T47D (cell line): Measurements from ENCODE around the gene CCDC12.
"Not testable (repeated sequence)": the region's sequence is repeated elsewhere in the genome, so short reads cannot be mapped to it uniquely, and the experiment has no call there.

Experiments used
- DNase-seq, 2 experiments: peaks; one replicate each; pipeline versions ENCODE4 v3.0.0 to v3.0.0-alpha.2; 2011 to 2012; ENCODE audit warnings: low read depth in 1 of 2, low spot score in 1 of 2
- JUND ChIP-seq: IDR thresholded peaks from 2 replicates; pipeline ENCODE4 v1.6.1; 2012; ENCODE audit warnings: low read depth
- in situ Hi-C: cut with HindIII; loops from 2 replicates; pipeline ENCODE4 v1.10.0; 2016; ENCODE audit warnings: low sequenced_read_pairs, low pct_unique_long_range_greater_than_20kb

CCDC12 gene

DNA sequence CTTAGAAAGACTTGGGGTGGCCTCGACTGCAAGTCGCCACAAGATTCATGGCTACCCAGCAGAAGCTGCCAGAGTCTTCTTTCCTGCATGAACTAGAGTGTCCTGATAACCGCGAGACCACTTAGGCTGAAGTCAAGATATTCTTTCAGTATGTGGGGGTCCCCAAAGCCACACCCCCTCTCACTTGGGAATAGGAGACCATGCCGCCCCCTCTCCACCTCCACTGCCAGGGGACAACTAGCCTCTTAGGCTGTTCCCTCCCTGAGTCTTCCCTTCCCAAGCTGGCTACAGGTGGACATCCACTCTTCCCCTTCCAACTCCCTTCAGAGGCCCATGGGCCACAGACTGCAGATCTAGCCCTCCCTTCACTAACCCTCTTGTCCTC, 1.3 kb upstream of the CCDC12 start:
- in situ Hi-C loops: no loop called here
- no peak for DNase-seq
- no peak for TF ChIP-seq JUND

DNA sequence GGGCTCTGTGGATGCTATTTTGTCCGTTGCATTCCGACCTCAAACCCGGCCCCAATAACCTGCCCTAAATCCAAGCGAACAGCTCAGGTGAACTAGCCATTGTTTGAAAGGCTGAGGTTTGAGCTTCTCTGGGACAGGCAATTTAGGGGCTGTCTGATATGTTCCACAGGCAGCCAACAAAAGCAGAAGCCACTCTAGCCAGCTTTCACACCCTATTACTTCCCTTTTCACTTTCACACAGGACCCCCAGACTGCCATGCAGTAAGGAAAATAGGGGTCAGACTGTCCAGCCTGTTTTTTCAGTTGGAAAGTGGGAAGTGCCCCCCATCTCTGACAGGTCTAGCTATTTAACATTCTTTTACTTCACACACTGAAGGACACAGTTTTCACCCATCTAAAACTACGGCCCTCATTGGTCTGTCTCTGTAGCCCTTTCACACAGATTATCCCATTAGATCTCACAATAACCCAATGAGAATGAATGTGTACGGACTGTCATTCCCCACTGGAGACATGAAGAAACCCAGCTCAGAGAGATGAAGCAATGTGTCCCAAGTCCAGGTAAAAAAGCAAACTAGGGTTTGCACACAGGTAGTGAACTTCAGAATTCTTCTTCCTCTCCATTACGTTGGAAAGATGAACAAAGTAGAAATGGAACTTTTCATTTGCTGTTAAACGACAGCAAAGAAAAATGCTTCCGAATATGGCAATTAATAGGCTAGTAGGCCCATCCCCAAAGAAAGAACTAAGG, 1.9 kb downstream of the CCDC12 start:
- in situ Hi-C loops: no loop called here
- no peak for DNase-seq
- TF ChIP-seq JUND: no peak

DNA sequence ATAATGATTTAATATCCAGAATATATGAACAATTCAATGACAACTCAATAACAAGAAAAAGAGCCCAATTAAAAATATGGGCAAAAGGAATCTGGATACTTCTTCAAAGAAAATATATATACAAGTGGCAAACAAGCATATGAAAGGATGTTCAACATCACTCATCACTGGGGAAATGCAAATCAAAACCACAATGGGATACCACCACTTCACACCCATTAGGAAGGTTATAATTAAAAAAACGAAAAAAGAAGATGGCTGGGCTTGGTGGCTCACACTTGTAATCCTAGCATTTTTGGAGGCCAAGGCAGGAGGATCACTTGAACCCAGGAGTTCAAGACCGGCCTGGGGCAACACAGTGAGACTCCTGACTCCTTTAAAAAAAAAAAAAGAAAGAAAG, 4.1 kb downstream of the CCDC12 start:
- TF ChIP-seq JUND: no peak
- in situ Hi-C loops: no loop called here
- DNase-seq: no peak

DNA sequence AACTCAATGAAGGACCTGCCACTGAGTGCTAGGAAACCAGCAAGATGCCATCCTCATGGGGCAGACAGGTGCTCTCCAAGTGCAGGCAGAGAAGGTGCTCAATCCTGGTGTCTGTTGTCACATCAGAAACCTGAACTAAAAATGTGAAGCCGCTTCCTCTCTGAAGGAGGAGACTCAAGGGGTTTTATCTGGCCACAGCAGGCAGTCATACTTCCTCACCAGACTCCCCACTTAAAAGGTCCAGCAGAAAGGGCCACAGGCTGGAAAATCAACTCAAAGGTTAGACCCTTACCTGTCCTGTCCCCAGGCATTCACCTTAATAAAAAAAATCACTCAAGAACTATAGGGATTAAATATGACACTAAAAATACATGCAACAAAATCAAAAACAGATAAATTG, 4.8 kb downstream of the CCDC12 start:
- in situ Hi-C loops: no loop called here
- no peak for DNase-seq
- no peak for TF ChIP-seq JUND

DNA sequence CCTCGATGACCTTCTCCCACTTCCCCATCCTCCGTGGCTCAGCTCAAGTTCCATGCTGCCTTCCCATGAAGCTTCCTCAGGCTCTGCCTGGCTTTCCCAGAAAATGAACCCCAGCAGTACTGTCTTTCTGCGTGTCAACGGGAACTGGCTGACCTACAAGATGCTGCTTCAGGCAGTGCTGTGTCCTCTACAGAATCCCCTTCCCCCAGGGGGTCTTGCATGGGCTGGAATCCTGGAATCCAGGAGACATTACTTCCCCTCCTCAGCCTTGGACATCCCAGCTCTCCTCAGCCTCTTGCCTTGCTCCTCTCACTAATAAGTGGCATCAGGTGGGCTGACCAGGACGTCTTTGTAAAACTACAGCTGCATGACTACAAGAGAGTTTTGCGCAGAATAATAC, 5.4 kb downstream of the CCDC12 start:
- TF ChIP-seq JUND: no peak
- no peak for DNase-seq
- in situ Hi-C loops: no loop called here

DNA sequence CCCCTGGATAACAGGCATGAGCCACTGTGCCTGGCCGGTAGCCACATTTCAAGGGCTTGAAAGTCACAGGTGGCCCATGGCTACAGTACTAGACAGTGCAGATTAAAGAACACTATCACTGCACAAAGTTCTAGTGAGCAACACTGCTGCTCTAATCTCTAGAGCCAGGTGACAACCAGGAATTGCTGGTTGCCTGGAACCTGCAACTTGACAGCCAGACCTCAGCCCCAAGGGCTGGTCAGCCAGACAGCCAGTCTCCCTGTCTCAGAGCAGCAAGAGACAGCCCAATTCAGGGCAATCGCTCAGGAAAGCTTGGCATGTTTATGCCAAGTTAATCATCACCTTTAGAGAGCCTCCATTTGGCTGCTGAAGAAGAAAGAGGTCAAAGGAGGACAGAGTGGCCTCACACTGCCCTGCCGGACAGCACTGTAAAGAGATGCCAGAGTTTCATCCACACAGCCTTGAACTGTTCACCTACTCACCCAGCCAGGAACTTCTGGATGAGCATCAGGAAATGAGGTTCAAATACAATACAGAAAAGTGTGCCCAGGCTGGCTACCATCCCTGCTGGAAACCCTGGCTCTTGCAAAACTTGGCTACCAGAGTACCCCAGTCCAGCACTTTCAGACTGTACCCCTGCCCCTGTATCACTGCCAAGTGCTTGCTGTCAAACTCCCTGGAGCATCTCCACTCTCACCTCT, 6.0 kb downstream of the CCDC12 start:
- DNase-seq: no peak
- no peak for TF ChIP-seq JUND
- in situ Hi-C loops: no loop called here

DNA sequence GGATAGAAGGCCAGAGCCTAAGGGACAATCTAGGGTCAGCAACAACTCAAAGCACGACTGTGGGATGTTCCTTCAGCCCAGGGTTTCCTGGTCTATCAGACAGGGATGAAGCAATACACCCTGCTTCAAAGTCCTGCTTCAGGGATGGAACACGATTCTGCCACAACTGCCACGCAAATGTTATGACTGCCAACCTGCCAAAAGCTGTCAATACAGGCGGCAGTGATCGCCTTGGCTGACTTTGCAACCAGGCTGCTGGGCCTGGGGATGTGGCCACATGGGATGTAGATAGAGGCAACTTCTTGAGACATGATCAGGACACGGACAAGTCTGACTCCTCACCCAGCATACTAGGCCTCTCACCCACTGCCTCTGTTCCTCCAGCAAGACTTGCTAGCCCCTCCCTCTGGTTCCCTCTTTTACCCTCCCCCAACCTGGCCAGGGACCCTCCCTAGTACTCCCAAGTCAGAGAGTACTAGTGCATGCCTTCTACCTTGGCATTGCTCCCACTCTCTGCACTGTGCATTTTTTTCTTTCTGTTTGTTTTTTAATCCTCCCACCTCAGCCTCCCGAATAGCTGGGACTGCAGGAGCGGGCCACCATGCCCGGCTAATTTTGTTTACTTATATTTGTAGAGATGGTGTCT, 7.6 kb downstream of the CCDC12 start:
- no peak for DNase-seq
- in situ Hi-C loops: no loop called here
- TF ChIP-seq JUND: no peak

DNA sequence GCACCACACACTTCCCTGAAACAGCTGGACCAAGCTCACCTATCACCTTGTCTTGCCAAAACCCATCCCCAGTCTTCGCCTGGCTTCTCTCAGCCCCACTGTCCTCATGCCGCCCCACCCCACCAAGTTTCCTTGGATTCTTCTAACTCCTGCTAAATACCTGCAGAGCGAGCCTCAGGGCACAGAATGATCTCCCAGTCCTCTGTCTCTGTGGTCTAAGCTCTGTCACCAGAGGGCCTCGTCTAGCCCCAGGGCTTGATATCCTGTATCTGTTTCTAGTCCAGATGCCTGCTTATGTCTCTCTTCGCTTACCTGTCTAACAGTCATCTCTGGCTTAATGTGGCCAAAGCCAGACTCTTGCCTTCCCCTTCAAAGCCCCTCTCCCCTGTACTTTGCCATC, 9.7 kb downstream of the CCDC12 start:
- DNase-seq: no peak
- in situ Hi-C loops: no loop called here
- TF ChIP-seq JUND: no peak

DNA sequence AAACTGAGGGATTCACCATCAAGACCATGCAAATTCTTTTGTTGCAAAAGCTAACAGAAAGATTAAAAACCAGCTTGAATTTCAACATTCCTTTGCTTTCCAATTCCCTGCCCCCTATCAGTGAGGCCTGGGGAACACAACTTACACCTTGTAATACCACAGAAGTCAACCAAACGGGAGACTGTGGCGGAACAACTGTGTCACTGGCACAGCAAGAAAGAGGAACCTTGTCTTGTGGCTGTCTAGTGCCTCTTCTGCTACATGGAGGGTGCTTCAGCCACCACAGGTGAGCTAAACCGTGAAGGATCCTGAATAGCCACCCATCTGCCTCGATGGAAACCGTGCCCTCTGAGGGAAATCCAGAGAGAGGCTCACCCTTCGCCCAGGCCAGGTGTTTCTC, 11.4 kb downstream of the CCDC12 start:
- DNase-seq: no peak
- TF ChIP-seq JUND: no peak
- in situ Hi-C loops: no loop called here

DNA sequence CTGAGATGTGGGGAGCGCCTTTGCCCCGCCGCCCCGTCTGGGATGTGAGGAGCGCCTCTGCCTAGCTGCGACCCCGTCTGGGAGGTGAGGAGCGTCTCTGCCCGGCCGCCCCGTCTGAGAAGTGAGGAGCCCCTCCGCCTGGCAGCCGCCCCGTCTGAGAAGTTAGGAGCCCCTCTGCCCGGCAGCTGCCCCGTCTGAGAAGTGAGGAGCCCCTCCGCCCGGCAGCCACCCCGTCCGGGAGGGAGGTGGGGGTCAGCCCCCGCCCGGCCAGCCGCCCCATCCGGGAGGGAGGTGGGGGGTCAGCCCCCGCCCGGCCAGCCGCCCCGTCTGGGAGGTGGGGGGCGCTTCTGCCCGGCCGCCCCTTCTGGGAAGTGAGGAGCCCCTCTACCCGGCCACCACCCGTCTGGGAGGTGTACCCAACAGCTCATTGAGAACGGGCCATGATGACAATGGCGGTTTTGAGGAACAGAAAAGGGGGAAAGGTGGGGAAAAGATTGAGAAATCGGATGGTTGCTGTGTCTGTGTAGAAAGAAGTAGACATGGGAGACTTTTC, 12.4 kb downstream of the CCDC12 start:
- DNase-seq, in situ Hi-C loops: not testable (repeated sequence)

DNA sequence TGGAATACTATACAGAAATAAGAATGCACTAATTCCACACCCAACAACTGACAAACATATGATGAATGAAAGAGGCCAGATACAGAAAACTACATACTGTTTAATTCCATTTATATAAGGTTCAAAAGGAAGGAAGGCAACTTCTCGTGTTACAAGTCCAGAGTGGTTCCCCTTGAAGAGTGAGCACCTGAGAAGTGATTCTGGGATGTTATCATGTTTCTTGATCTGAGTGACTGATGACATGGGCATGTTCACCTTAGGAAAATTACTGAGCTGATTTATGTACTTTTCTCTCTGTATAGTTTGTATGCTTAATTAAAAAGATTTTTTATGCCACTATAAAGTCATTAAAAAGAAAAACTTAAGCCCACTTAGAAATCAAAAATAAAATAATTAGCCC, 13.6 kb downstream of the CCDC12 start:
- in situ Hi-C loops: no loop called here
- DNase-seq: no peak
- TF ChIP-seq JUND: no peak

DNA sequence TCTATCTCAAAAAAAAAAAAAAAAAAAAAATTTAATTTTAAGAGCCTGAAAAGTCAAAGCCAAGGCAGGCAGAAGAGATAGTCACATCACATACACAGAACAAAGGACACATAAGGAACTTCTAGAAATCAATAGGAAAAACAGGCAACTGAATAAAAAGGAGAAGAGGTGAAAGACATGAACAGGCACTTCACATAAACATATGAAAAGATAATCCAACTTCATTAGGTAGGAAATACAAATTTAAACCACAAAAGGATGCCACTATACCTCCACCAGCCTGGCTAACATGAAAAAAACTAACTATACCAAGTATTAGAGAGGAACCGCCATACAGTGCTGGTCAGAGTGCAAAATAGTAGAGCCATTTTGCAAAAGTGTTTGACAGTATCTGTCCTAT, 14.1 kb downstream of the CCDC12 start:
- no peak for DNase-seq
- no peak for TF ChIP-seq JUND
- in situ Hi-C loops: no loop called here

DNA sequence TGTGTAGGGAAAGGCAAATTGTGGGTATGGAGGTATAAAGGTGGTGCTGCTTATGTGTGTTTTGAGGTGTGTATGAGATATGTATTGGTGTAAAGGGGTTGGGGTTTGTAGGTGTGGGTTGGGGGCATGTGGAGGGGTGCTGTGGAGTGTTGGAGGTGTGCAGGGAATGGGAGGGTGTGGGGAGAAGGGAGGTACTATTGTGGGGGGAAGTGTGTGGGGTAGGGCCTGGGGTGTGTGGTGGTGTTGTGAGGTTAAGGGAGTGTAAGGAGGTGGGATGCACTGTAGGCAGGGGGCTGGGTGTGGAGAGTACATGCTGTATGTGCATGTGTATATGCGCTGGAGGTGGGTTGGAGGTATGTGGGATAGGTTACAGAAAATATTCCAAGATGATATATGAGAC, 15.7 kb downstream of the CCDC12 start:
- in situ Hi-C loops: no loop called here
- no peak for TF ChIP-seq JUND
- no peak for DNase-seq
